B cell (primary cell): ENCODE results near the gene SCFD2.

Source experiments
- CTCF ChIP-seq: fragments of 200-600 bp; IDR thresholded peaks from one replicate; pipeline ENCODE4 v1.8.0; 2022; ENCODE audit warnings: antibody characterized with exemption, mild to moderate bottlenecking
- EZH2 ChIP-seq: IDR thresholded peaks from 2 replicates; pipeline ENCODE4 v1.6.1; 2012; ENCODE audit warnings: borderline replicate concordance, low read depth, mild to moderate bottlenecking, moderate library complexity, low read length; ENCODE audit not compliant: insufficient read depth, poor library complexity, severe bottlenecking

DNA sequence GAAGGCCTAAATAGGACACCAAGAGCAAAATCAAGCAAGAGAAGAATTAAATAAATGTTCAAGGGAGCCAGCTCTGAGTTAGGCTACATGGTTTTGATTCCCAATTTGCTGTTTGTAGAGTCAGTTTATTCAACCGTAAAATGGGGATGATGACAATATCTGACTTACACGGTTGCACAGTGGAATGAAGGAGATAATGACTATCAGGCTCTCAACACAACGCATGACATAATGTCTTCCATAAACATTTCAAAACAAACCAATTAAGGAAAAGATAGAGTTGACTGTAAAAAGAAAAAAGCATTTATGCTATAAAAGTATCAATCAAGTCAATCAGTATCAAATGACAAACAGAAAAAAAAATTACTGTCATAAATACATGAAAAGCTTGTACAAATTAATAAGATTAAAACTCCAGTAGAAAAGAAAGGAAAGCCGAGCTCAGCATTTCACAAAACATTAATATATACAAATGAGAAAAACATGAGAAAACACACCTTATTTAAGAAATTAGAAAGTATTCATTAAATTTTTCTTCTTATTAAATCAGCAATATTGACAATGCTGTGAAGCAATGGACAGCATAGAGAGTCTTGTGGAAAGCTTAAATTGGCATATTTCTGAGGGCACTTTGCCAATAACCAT, 179.0 kb downstream of the SCFD2 start:
- no peak for TF ChIP-seq CTCF
- no peak for TF ChIP-seq EZH2
